HG02588 (cell line): ENCODE data around the gene SF3A1.
A peak's percentile ranks its signal among the peaks of the same experiment; 100 is the strongest.
"Not testable (repeated sequence)": the region's sequence is repeated elsewhere in the genome, so short reads cannot be mapped to it uniquely, and the experiment has no call there.

Experiments
- ATAC-seq: cut with Tn5 transposase; IDR thresholded peaks from one replicate; pipeline ENCODE4 v1.9.1; 2021; ENCODE audit warnings: mild to moderate bottlenecking, moderate library complexity; ENCODE audit not compliant: unreplicated experiment

The SF3A1 gene, protein sequence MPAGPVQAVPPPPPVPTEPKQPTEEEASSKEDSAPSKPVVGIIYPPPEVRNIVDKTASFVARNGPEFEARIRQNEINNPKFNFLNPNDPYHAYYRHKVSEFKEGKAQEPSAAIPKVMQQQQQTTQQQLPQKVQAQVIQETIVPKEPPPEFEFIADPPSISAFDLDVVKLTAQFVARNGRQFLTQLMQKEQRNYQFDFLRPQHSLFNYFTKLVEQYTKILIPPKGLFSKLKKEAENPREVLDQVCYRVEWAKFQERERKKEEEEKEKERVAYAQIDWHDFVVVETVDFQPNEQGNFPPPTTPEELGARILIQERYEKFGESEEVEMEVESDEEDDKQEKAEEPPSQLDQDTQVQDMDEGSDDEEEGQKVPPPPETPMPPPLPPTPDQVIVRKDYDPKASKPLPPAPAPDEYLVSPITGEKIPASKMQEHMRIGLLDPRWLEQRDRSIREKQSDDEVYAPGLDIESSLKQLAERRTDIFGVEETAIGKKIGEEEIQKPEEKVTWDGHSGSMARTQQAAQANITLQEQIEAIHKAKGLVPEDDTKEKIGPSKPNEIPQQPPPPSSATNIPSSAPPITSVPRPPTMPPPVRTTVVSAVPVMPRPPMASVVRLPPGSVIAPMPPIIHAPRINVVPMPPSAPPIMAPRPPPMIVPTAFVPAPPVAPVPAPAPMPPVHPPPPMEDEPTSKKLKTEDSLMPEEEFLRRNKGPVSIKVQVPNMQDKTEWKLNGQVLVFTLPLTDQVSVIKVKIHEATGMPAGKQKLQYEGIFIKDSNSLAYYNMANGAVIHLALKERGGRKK

DNA sequence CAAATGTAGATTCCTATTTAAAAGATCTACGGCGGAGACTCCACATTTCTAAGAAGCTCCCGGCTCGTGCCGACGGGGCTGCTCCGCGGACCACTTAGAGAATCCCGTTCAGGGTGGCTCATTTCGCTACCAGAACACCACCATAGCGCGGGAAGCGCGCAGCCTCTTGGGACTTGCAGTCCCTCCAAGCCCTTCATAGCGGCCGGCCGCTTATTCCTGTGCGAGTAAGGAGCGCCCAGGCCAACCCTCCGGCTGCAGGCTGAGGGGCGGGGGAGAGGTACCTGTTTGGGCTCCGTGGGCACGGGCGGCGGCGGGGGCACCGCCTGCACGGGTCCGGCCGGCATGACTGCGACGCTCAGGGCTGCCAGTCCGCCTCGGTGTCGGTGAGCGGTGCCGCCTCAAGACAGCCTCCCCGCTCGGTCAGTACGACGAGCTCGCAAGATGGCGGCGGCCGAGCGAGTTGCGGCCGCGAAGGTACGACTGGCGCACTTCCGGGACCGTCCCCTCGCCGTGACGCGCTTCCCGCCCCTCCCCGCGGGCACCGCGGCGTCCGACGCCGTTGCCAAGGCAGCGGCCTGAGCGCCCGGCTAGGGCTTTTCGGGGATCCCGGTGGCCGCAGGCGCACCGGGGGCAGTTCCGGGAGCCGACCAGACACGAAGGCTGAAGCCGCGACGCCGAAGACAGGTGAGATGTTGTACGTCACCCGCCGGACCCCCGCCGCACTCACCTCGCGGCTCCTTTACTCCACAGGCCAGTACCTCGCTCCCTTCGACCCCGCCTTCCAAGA is at the start of gene SF3A1, which contains the start of gene CCDC157:
Gene SF3A1 (minus strand): TSS at position 446 of the 787 bp plus-strand sequence. CDS start 102 bp downstream, at position 344.
Gene CCDC157 (plus strand): TSS at position 559 of the 787 bp plus-strand sequence. CDS start 8,994 bp downstream, outside the sequence.
- peak; percentile 89 for ATAC-seq

DNA sequence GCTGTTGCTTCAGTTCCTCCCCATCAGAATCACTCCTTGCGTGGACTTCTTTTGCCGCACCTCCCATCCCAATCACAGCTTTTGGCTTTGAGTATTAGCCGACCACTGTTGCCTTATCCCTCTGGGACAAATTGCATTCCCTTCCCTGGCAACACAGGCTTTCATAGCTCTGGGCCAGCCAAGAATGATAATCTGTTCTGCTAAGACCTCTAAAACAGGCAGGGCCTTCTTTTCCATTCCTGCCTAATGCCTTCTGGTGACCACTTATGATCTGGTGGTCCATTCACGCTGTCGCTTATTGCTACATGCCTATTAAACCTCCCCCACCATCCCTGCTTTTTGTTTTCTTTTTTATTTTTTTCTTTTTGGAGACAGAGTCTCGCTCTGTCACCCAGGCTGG is 49.7 kb upstream of the SF3A1 start:
- ATAC-seq: no peak

DNA sequence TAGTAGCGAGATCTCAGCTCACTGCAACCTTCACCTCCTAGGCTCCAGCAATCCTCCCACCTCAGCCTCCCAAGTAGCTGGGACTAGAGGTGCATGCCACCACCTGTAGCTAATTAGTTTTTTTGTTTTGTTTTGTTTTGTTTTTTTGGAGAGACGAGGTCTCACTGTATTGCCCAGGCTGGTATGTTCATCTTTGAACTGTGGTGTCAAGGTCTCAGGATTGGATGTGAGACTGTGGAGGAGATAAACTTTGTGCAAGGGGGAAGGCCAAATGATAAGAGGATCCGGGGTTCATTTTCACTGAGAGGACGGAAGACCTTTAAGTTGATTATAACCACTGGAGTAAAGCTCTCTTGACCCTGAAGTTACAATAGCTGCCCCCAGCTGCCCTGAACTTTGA is 49.0 kb upstream of the SF3A1 start:
- ATAC-seq: no peak

DNA sequence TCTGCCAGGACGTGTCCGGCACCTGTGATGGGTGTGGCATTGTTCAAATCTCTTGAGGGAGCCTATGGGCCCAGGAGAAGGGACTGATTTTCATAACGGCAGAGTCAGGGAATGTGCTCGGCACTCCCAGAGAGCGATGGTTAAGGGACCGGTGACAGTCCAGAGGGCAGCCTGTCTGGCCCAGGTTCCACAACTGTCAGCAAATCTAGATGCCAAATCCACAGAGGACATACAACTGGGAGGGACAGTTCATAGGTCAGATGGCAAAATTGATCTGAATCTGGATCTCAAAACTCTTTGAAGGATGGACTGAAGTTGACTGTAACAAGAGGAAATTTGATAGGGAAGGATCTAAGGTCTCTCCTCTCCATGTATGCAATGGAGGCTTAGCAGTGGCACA is 47.6 kb upstream of the SF3A1 start:
- no peak for ATAC-seq

DNA sequence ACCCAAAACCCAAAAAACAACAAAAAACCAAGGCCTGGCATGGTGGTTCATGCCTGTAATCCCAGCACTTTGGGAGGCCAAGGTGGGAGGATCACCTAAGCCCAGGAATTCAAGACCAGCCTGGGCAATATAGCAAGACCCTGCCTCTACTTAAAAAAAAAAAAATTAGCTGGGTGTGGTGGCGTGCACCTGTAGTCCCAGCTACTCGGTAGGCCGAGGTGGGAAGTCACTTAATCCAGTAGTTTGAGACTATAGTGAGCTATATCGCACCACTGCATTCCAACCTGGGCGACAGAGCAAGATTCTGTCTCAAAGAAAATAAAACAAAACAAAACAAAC is 46.0 kb upstream of the SF3A1 start:
- not testable (repeated sequence) for ATAC-seq

DNA sequence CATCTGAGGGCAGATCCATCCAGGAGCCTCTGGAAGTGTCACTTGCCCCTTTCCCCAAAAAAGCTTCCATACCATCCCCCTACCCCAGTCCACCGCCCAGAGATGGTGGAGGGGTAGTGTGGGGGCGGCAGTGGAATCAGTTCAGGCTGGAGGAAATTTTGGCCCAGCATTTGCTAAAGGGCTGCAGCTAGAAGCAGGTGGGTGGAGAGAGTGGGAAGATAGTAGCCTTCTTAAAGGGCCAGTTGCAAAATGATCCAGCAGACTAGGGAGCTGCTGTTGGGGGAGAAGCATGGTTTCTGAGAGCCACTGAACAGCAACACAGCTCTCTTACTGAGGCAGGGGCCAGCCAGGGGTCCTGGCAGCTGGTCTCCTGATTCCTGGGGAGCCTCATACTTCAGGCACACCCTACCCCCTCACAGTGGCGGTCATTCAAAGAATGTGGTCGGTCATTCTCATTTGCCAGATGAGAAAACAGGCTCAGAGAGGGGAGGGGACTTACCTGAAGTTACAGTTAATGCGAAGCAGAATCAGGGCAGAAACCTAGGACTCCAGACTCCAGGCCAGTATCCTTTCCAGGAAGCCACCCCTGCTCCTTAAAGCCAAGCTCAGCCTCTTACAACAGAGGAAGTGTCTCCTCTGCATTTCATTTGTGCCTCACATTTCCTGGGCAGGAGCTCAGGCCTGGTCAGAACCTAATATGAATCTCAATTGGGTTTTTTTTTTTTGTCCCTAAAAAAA is 45.5 kb upstream of the SF3A1 start:
- no peak for ATAC-seq

DNA sequence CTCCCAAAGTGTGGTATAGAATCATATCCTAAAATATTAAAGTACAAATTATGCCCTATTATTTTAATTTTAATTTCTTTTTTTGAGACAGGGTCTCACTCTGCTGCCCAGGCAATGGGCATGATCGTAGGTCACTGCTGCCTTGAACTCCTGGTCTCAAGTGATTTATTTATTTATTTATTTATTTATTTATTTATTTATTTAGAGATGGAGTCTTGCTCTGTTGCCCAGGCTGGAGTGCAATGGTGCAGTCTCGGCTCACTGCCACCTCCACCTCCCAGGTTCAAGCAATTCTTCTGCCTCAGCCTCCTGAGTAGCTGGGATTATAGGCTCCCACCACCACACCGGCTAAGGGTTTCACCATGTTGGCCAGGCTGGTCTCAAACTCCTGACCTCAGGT is 44.3 kb upstream of the SF3A1 start:
- ATAC-seq: not testable (repeated sequence)

DNA sequence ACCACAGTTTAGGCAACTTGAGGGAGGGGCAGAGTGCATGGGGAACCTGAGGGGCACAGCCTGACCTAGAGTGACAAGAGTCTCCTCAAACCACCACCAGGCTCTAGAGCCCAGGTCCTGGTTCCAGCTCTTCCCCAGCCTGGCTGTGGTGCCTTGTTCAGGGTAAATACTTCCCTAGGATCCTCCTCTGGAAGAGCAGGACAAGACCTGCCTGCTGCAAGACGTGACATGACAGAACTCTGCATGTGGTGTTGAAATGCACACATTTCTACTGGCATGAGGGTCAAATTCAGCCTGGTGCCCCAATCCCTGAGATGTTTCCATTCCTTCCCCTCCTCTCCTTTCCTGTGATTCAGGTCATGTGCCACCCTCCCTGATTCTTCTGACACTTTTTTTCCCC is 43.5 kb upstream of the SF3A1 start:
- ATAC-seq: no peak

DNA sequence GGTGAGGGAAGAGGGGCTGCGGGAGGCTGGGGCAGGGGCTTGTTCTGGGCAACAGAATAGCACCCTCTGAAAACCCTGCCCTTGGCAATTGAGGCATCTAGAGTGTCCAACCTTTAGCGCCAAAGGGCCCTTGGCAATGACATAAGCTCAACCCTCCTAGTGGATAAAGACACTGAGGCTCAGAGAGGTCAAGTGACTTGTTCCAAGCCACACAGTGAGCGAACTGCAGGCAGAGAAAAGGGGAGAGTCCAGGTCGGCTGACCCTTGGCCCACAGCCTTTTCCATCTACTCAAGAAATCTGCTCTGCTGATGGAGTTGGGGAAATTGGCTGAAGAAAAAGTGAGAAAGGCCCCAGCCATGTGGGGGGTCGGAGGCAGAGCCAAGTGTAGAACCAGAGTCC is 43.0 kb upstream of the SF3A1 start:
- ATAC-seq: no peak

DNA sequence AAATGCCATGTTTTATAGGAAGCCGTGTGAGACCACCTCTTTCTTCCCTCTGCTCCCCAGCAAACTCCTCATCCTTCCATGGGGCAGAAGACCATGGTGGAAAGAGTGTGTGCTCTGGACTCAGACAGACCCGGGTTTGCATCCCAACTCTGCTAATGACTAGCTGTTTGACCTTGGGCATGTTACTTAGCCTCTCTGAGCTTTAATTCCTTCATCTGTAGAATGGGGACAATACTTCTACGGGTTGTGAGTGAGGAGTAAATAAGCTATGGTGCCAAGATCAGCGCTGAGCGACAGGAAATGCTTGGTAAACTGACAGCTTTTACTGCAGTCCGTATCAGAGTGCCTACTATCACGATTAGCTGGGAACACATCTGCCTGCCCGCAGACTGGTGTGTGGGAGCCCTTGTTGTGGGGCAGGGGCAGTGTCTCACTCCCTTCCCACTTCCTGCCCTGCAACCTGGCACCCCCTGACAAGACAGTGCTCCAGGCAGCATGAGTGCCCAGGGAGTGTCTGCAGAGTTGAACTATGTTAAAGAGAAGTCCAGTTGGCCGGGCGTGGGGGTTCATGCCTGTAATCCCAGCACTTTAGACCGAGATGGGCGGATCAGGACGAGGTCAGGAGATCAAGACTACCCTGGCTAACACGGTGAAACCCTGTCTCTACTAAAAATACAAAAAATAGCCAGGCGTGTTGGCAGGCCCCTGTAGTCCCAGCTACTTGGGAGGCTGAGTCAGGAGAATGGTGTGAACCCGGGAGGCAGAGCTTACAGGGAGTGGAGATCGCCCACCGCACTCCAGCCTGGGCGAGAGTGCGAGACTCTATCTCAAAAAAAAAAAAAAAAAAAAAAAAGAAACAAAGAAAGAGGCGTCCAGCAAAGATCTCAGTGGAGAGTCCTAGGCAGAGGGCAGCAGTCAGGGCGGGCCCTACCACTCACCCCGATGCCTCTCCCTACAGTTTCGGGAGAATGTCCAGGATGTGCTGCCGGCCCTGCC is 42.3 kb upstream of the SF3A1 start:
- no peak for ATAC-seq

DNA sequence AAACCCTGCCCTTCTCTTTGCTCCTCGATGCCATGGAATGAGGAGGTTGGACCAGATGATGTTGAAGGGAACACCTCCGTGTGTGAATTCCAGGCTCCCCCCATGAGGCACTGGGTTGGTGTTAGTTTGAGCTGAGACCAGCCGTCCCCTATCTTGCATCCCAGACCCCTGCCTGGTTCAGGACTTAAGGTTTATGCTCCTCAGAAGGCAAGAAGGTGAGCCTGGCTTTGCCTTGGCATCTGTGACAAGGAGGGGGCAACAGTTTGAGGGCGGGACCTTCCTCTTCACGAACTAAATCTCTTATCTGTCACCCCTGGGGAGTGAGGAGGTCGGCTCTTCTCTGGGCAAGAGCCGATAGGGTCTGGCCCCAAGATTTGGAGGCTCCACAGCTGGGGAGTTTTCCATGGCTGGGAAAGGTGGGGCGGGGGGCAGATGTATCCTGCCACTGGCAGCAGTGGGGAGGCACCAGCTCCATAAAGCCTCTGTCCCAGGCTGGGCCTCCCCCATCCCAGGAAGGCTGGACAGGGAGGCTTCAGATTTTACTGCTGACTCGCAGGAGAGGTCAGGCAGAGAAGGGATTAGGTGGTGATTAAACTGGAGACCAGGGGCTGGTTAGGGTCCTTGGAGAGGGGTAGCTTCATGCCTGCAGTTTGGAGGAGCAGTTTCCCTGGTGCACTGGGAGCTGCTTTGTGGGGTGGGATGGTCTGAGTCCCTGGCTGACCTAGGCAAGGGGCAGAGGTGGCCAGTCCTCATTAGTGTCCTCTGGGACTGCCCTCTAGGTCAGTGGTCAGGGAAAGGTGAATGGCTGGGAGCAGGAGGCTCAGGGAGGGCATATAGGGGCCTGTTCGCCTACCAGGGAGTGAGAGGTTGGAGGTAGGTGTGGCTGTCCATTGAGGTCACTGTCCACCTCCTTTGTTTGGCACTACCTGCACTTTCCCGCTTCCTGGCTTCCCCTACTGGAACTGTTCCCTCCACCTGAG is 41.3 kb upstream of the SF3A1 start:
- no peak for ATAC-seq

DNA sequence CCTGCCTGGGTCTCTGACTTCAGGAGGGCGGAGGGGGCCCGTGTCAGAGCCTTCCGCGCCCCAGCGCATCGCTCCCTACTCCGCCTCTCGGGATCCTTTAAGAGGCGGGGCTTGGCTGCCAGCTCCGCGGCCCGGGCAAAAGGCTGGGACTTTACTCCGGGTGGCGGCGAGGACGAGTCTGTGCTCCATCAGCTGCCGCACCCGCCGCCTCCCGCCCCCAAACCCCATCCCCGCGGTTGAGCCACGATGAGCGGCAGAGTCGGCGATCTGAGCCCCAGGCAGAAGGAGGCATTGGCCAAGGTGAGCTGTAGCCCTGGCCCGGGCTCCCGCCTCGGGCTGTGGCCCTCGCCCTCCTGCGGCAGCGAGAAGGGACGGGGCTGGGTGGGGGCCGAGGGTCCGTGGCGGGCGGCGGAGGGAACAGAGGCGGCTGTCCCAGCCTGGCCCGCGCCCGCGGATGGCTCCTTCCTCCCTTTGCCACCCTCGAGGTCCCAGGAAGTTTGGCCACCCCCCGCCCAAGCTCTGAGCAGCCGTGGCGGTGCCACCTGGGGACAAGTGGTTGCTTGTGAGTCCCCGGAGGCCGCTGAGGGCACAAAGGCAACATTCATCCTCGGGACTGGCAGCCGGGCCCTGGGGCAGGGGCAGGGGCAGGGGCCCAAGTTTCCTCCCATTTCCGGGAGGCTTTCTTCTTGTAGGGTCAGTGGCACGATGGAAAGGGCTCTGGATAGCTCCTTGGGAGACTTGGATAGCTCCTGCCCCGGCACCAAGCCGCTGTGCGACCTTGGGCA is 40.4 kb upstream of the SF3A1 start, which contains the start of gene SEC14L2:
Gene SEC14L2 (plus strand): TSS at position 148 of the 785 bp plus-strand sequence. CDS start 99 bp downstream, at position 247.
- ATAC-seq: no peak

DNA sequence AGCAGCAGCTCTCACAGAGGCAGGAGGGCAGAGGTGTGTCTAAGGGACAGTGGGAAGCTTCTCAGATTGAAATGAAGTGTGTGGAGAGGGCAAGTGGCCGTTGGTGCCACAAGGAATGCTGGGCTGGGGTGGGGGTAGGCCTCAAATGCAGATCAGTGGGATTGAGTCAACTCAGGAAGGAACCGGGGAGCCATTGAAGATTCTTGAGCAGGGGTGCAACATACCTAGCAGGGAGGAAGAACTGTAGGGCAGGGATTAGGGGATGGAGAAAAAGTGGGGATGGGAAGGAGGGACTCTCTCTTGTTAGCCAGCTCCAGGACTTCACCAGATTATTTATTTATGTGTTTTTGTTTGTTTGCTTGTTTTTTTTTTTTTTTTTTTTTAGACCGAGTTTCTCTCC is 37.2 kb upstream of the SF3A1 start:
- ATAC-seq: no peak

DNA sequence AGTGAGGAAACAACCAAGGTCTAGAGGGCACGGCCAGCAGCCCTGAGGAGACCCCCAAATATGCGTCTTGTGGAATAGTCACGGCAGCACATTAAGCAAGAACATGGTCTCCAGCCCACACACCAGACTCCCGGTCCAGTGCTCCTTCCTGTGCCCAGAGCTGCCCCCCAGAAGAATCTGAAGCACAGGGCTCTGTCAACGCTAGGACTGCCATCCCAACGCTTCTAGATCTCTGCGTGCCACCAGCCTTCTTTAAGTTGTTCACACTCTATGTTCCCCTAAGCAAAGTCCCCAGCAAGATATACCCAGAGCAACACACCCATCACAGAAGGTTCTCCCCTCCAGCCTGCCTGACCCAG is 36.6 kb upstream of the SF3A1 start:
- no peak for ATAC-seq

DNA sequence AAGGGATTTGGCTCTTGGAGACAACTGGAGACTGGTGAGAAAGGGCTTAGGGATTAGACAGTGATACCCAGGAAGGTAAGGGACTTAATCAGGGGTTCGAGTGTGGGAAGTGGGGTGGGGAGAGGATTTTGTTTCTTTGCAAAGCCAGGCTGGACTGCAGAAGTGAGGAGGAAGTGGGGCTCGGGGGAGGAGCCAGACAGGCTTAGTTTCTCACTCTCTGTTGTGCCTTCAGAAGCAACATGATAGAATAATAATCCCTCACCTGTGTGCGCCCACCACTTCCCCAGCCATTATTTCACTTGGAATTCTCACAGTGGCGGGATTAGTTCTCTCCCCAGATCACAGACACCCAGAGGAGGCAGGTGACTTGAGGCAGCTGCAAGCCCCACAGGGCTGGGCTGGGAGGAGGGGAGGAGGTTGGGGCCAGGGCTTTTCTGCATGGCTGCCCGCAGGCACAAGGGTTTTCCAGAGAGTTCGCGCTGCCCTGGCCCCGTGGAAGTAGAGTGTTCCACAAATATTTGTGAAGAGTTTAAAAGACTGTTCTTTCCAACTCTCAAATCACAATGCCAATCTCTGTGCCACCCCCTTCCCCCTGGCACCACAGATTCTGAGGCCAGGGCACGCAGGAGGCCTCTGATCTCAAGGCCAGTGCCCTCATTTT is 36.1 kb upstream of the SF3A1 start:
- ATAC-seq: no peak

DNA sequence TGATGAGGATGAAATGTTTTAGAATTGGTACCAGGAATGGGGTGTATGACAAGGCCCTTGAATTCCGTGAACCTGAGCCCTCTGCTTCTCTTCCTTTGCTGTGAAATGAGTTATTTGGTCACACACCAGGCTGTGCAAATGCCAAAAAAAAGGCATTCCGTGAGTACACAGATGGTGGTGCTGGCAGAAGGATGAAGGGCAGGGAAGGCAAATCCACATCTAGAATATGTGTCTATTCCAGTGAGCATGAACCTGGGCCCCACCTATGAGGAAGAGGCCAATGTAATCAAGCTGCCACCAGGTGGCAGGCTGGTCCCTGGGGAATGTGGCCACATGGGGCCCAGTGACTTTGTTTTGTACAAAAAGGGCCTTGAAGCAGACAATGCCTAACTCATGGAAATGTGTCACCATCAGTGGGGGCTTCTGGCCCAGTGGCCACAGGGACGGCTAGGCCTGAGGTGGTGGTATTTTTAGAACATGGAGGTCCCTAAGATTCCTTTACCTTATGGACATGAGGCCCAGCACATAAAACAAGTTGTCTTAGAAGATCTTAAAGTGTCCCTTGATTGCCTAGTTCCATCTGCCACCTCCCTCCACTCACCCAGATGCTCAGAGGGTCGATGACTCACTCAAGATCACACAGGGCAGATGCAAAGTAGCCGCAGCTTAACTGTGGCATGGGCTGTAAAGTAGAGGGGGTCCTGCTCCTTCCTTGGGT is 34.4 kb upstream of the SF3A1 start:
- ATAC-seq: no peak
